Spinal cord (tissue), 10 donors: ENCODE results near the gene NRTN. TPM values are rescaled to one million over a fixed set of nuclear protein-coding genes. Genes with fewer than 3 reads are reported as not detected.

Experiments used
- DNase-seq, 6 donors: peaks; one replicate each; pipeline versions ENCODE4 v3.0.0 to v3.0.0-alpha.2; 2013 to 2015; ENCODE audit warnings: low spot score in 6 of 6, low read depth in 4 of 6
- H3K27ac ChIP-seq: one replicate; pipeline ENCODE4 v1.5.1; 2013; ENCODE audit warnings: low read depth, low read length, control low read depth
- H3K27me3 ChIP-seq: one replicate; pipeline ENCODE4 v1.6.1; 2013; ENCODE audit warnings: low read length; ENCODE audit not compliant: control insufficient read depth, insufficient read depth
- H3K36me3 ChIP-seq: one replicate; pipeline ENCODE4 v1.6.1; 2013; ENCODE audit warnings: low read length; ENCODE audit not compliant: control insufficient read depth, insufficient read depth
- H3K4me1 ChIP-seq: one replicate; pipeline ENCODE4 v1.6.1; 2013; ENCODE audit warnings: low read length; ENCODE audit not compliant: control insufficient read depth, insufficient read depth
- H3K4me3 ChIP-seq: one replicate; pipeline ENCODE4 v1.5.1; 2013; ENCODE audit warnings: low read depth, low read length, control low read depth
- H3K9me3 ChIP-seq: one replicate; pipeline ENCODE4 v1.6.1; 2013; ENCODE audit warnings: low read length; ENCODE audit not compliant: control insufficient read depth, insufficient read depth
- WGBS: methylation state at CpG from one replicate; pipeline ENCODE4 v1.1.5; 2013; ENCODE audit warnings: missing lambda C conversion rate; ENCODE audit not compliant: insufficient coverage; 5-methylcytosine and 5-hydroxymethylcytosine counted together
- polyA plus RNA-seq, 2 donors: library from polyadenylated mRNA; unstranded; fragments of 120-200 nt; gene quantifications; one replicate each; pipeline ENCODE4 v1.2.1, GENCODE V29; 2013; ENCODE audit not compliant: insufficient read length in 2 of 2
- total RNA-seq, 2 donors: library from RNA; depleted of rRNA in 1 of 2; stranded (reverse); fragments of 120-200 nt in 1 of 2; fragments of >200 nt in 1 of 2; gene quantifications; one replicate each; pipeline versions ENCODE4 v1.2.3 to v1.2.4, GENCODE V29; 2013 to 2014
- donor health status: healthy.

The NRTN gene
- total and polyA plus RNA-seq, 4 donors, result 0.20 to 0.99 (median 0.45) TPM

- peaks cover 37% of the 10 kb centered on the region for H3K27me3 ChIP-seq
- H3K4me1 ChIP-seq, result peaks cover 41% of the 10 kb centered on the region
- WGBS, result 16% methylated on average over 25 of the region's 33 CpGs
- no peak overlapping the region for H3K4me3 ChIP-seq
- no peak overlapping the region for H3K27ac ChIP-seq
- DNase-seq, result peak in 3 of 6 donors; percentile 47 to 84 (median 79)
- no peaks in the 10 kb centered on the region for H3K9me3 ChIP-seq
- H3K36me3 ChIP-seq, result no peaks in the 10 kb centered on the region
Measured at GRCh38 chr19:5801796-5802619, 2.9 kb upstream of the NRTN start.

- Histone ChIP-seq H3K4me3 (peak overlapping the region; percentile 21), H3K36me3 (no peaks in the 10 kb centered on the region), H3K27ac (no peak overlapping the region), H3K4me1 (peaks cover 41% of the 10 kb centered on the region), H3K9me3 (no peaks in the 10 kb centered on the region), H3K27me3 (peaks cover 37% of the 10 kb centered on the region)
- WGBS, result 4% methylated on average over 7 of the region's 8 CpGs
- DNase-seq, result no peak
Measured at GRCh38 chr19:5803441-5803751, 1.5 kb upstream of the NRTN start.

GRCh38 chr19:5803752-5804515 lies 933 bp upstream of the NRTN start:
- H3K4me3 ChIP-seq, result peak overlapping the region; percentile 21
- H3K36me3 ChIP-seq, result no peaks in the 10 kb centered on the region
- peak in 3 of 6 donors; percentile 56 to 87 (median 71) for DNase-seq
- H3K9me3 ChIP-seq, result no peaks in the 10 kb centered on the region
- H3K27me3 ChIP-seq, result peaks cover 37% of the 10 kb centered on the region
- H3K27ac ChIP-seq, result no peak overlapping the region
- H3K4me1 ChIP-seq, result peaks cover 41% of the 10 kb centered on the region
- under 1% methylated on average over 52 of the region's 54 CpGs for WGBS

GRCh38 chr19:5805462-5806132 lies 730 bp downstream of the NRTN start:
- Histone ChIP-seq H3K27ac (no peak overlapping the region), H3K4me3 (no peak overlapping the region), H3K36me3 (no peaks in the 10 kb centered on the region), H3K27me3 (peaks cover 37% of the 10 kb centered on the region), H3K4me1 (peaks cover 32% of the 10 kb centered on the region), H3K9me3 (no peaks in the 10 kb centered on the region)
- DNase-seq, result peak in 2 of 6 donors; percentile 50 to 67
- WGBS, result under 1% methylated on average over 46 of the region's 46 CpGs

GRCh38 chr19:5806133-5806489 lies 1.2 kb downstream of the NRTN start:
- 25% methylated on average over 4 of the region's 6 CpGs for WGBS
- Histone ChIP-seq H3K4me3 (no peak overlapping the region), H3K4me1 (peaks cover 32% of the 10 kb centered on the region), H3K9me3 (no peaks in the 10 kb centered on the region), H3K27me3 (peaks cover 37% of the 10 kb centered on the region), H3K27ac (no peak overlapping the region), H3K36me3 (no peaks in the 10 kb centered on the region)
- DNase-seq, result no peak

GRCh38 chr19:5806905-5807304 lies 2.0 kb downstream of the NRTN start:
- Histone ChIP-seq H3K4me1 (peaks cover 30% of the 10 kb centered on the region), H3K27me3 (peaks cover 37% of the 10 kb centered on the region), H3K4me3 (no peak overlapping the region), H3K36me3 (no peaks in the 10 kb centered on the region), H3K27ac (no peak overlapping the region), H3K9me3 (no peaks in the 10 kb centered on the region)
- 90% methylated on average over 5 of the region's 5 CpGs for WGBS
- no peak for DNase-seq

GRCh38 chr19:5808120-5808816 lies 3.4 kb downstream of the NRTN start:
- peaks cover 29% of the 10 kb centered on the region for H3K27me3 ChIP-seq
- DNase-seq, result no peak
- H3K36me3 ChIP-seq, result no peaks in the 10 kb centered on the region
- no peak overlapping the region for H3K27ac ChIP-seq
- no peaks in the 10 kb centered on the region for H3K9me3 ChIP-seq
- WGBS, result 82% methylated on average over 20 of the region's 21 CpGs
- peaks cover 22% of the 10 kb centered on the region for H3K4me1 ChIP-seq
- no peak overlapping the region for H3K4me3 ChIP-seq

GRCh38 chr19:5809053-5809452 lies 4.2 kb downstream of the NRTN start:
- no peak overlapping the region for H3K4me3 ChIP-seq
- H3K4me1 ChIP-seq, result peaks cover 15% of the 10 kb centered on the region
- H3K9me3 ChIP-seq, result no peaks in the 10 kb centered on the region
- 88% methylated on average over 9 of the region's 9 CpGs for WGBS
- H3K36me3 ChIP-seq, result no peaks in the 10 kb centered on the region
- no peak overlapping the region for H3K27ac ChIP-seq
- peaks cover 21% of the 10 kb centered on the region for H3K27me3 ChIP-seq
- no peak for DNase-seq

GRCh38 chr19:5809469-5809868 lies 4.6 kb downstream of the NRTN start:
- Histone ChIP-seq H3K36me3 (no peaks in the 10 kb centered on the region), H3K27me3 (peaks cover 17% of the 10 kb centered on the region), H3K27ac (no peak overlapping the region), H3K4me1 (peaks cover 11% of the 10 kb centered on the region), H3K4me3 (no peak overlapping the region), H3K9me3 (no peaks in the 10 kb centered on the region)
- no peak for DNase-seq
- 83% methylated on average over 8 of the region's 10 CpGs for WGBS
